Hepatocyte (in vitro differentiated cells): ENCODE results near the gene RORC. TPM values are rescaled to one million over a fixed set of nuclear protein-coding genes. Genes with fewer than 3 reads are reported as not detected.

Source experiments
- DNase-seq: peaks from one replicate; pipeline ENCODE4 v3.0.0-alpha.2; 2016; ENCODE audit warnings: low spot score
- H2AFZ ChIP-seq: fragments of 200-600 bp; sonication (generic); 2 replicates; pipeline ENCODE4 v1.6.0; 2016; ENCODE audit warnings: antibody characterized with exemption, mild to moderate bottlenecking
- H3K27ac ChIP-seq: fragments of 200-600 bp; sonication (generic); 2 replicates; pipeline ENCODE4 v1.5.1; 2016; ENCODE audit warnings: mild to moderate bottlenecking
- H3K27me3 ChIP-seq: fragments of 200-600 bp; sonication (generic); 2 replicates; pipeline ENCODE4 v1.6.1; 2016
- H3K36me3 ChIP-seq: fragments of 200-600 bp; sonication (generic); replicated peaks from 2 replicates; pipeline ENCODE4 v1.5.1; 2016; ENCODE audit warnings: low read depth; ENCODE audit not compliant: insufficient read depth
- H3K4me1 ChIP-seq: fragments of 200-600 bp; sonication (generic); 2 replicates; pipeline ENCODE4 v1.5.1; 2016; ENCODE audit warnings: mild to moderate bottlenecking, moderate library complexity; ENCODE audit not compliant: insufficient read depth
- H3K4me2 ChIP-seq: fragments of 200-600 bp; sonication (generic); 2 replicates; pipeline ENCODE4 v1.6.0; 2016
- H3K4me3 ChIP-seq: fragments of 200-600 bp; sonication (generic); 2 replicates; pipeline ENCODE4 v1.5.1; 2016; ENCODE audit warnings: mild to moderate bottlenecking
- H3K79me2 ChIP-seq: fragments of 200-600 bp; sonication (generic); 2 replicates; pipeline ENCODE4 v1.6.0; 2017; ENCODE audit warnings: mild to moderate bottlenecking
- H3K9me2 ChIP-seq: fragments of 200-600 bp; sonication (generic); replicated peaks from 2 replicates; pipeline ENCODE4 v1.6.0; 2017; ENCODE audit warnings: mild to moderate bottlenecking; ENCODE audit not compliant: insufficient read depth
- H3K9me3 ChIP-seq: fragments of 200-600 bp; sonication (generic); 2 replicates; pipeline ENCODE4 v1.5.1; 2016; ENCODE audit warnings: low read depth, mild to moderate bottlenecking
- H4K20me1 ChIP-seq: fragments of 200-600 bp; sonication (generic); 2 replicates; pipeline ENCODE4 v1.6.0; 2016; ENCODE audit warnings: mild to moderate bottlenecking; ENCODE audit not compliant: insufficient read depth, poor library complexity, severe bottlenecking
- EZH2 ChIP-seq: fragments of 200-600 bp; sonication (generic); IDR thresholded peaks from 2 replicates; pipeline ENCODE4 v1.6.1; 2016; ENCODE audit warnings: antibody characterized with exemption, mild to moderate bottlenecking, borderline replicate concordance
- EZH2phosphoT487 ChIP-seq: fragments of 200-600 bp; sonication (generic); IDR thresholded peaks from one replicate; pipeline ENCODE4 v1.6.1; 2018; ENCODE audit warnings: antibody characterized with exemption, mild to moderate bottlenecking, low read depth, moderate library complexity; ENCODE audit not compliant: unreplicated experiment, severe bottlenecking
- whole genome bisulfite sequencing: methylation state at CpG from one replicate; pipeline ENCODE4 v1.1.6; 2016; ENCODE audit warnings: low lambda C conversion rate; ENCODE audit errors: missing lambda C conversion rate; 5-methylcytosine and 5-hydroxymethylcytosine counted together
- polyA plus RNA-seq: library from polyadenylated mRNA; unstranded; fragments of >200 nt; fragmentation: Nextera tagmentation; extraction: Ambion mirVana; gene quantifications from 2 replicates; pipeline ENCODE4 v1.2.1, GENCODE V29; 2016
- small RNA-seq: library from RNA; depleted of rRNA; stranded (forward); fragments of <200 nt; gene quantifications from one replicate; pipeline ENCODE3, GENCODE V24; 2014
- total RNA-seq: library from RNA; depleted of rRNA; stranded (reverse); fragments of >200 nt; gene quantifications from 2 replicates; pipeline ENCODE4 v1.2.3, GENCODE V29; 2014
- TF ChIP-seq, protein P1 (sequence below): fragments of 200-600 bp; sonication (generic); IDR thresholded peaks from 2 replicates; pipeline ENCODE4 v1.5.1; 2016; ENCODE audit warnings: antibody characterized with exemption, mild to moderate bottlenecking; ENCODE audit not compliant: poor library complexity

RORC gene
- total and polyA plus RNA-seq, 2 experiments from 2014 or later, result 0.60 to 1.3 TPM

DNA sequence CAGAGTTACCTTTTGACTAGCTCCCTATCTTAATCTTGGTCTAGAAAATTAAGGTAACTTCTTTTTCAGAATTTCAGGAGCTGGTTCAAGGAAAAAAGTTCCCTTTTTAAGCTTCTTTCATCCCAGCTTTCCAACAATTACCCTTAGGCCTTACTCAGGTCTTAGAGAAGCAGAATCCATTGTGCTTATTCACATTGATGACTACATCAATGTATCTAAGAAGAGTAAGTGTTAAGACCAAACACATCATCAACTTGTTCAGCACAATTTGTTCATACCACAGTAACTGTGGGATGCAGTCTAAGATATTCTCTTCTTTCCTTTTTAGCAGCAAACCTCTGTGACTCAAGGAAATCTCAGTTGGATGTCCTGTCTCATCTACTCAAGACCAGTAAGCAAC lies 72.4 kb downstream of the RORC start:
- H3K27me3 ChIP-seq, result no peaks in the 10 kb centered on the region
- H3K9me2 ChIP-seq, result no peaks in the 10 kb centered on the region
- H3K36me3 ChIP-seq, result no peaks in the 10 kb centered on the region
- H3K79me2 ChIP-seq, result peaks cover 9% of the 10 kb centered on the region
- H3K4me1 ChIP-seq, result peaks cover 5% of the 10 kb centered on the region
- no peak overlapping the region for H3K27ac ChIP-seq
- no peak overlapping the region for H2AFZ ChIP-seq
- no peaks in the 10 kb centered on the region for H3K9me3 ChIP-seq
- H4K20me1 ChIP-seq, result no peaks in the 10 kb centered on the region
- no peak overlapping the region for H3K4me2 ChIP-seq
- H3K4me3 ChIP-seq, result no peak overlapping the region
- no peak for DNase-seq
- TF ChIP-seq EZH2phosphoT487, result no peak

DNA sequence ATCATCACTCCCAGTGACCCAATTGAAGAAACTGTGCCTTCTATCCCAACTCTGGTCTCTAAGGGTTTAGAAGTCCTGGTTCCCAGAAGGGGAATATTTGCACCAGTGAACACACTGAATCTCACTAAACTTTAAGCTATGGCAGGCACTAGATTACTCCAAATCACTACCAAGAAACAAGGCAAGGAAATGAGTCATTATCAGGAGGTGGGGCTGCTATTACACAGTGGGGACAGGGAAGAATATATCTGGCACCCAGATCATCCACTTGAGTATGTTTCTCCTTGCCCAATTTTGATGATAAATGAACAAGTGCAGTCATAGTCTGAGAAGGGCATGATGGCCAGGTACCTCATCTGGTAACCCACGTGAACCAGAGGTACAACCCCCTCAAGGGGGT lies 75.3 kb downstream of the RORC start:
- Histone ChIP-seq H2AFZ (no peak overlapping the region), H3K9me3 (no peaks in the 10 kb centered on the region), H3K27ac (no peak overlapping the region), H3K36me3 (no peaks in the 10 kb centered on the region), H3K4me2 (no peak overlapping the region), H3K4me1 (no peaks in the 10 kb centered on the region), H4K20me1 (no peaks in the 10 kb centered on the region), H3K4me3 (no peak overlapping the region), H3K27me3 (no peaks in the 10 kb centered on the region), H3K9me2 (no peaks in the 10 kb centered on the region), H3K79me2 (no peaks in the 10 kb centered on the region)
- DNase-seq, result no peak
- TF ChIP-seq EZH2 (no peak), EZH2phosphoT487 (no peak)
- TF ChIP-seq, protein P1, sequence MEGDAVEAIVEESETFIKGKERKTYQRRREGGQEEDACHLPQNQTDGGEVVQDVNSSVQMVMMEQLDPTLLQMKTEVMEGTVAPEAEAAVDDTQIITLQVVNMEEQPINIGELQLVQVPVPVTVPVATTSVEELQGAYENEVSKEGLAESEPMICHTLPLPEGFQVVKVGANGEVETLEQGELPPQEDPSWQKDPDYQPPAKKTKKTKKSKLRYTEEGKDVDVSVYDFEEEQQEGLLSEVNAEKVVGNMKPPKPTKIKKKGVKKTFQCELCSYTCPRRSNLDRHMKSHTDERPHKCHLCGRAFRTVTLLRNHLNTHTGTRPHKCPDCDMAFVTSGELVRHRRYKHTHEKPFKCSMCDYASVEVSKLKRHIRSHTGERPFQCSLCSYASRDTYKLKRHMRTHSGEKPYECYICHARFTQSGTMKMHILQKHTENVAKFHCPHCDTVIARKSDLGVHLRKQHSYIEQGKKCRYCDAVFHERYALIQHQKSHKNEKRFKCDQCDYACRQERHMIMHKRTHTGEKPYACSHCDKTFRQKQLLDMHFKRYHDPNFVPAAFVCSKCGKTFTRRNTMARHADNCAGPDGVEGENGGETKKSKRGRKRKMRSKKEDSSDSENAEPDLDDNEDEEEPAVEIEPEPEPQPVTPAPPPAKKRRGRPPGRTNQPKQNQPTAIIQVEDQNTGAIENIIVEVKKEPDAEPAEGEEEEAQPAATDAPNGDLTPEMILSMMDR, result no peak
- 38% methylated on average over 1 of the region's 1 CpG for WGBS

Small RNA genes lying within 50 kb of the gene (small RNA-seq; reads per million reads assigned to genes)
- gene RF00019, result not detected

Other genes with a start within 250 kb of the RORC start
- gene SNX27, start 219.8 kb downstream of the RORC start, total RNA-seq, result 35.1 and 38.7 TPM in 2 replicates
- 18.2 and 24.0 TPM in 2 replicates for gene SNX27, start 219.8 kb downstream of the RORC start, polyA plus RNA-seq
- gene CELF3, start 115.0 kb downstream of the RORC start, total RNA-seq, result 1.2 and 2.1 TPM in 2 replicates
- 0.85 and 1.1 TPM in 2 replicates for gene CELF3, start 115.0 kb downstream of the RORC start, polyA plus RNA-seq
- gene RIIAD1, start 110.3 kb downstream of the RORC start, total RNA-seq, result 7.9 TPM in 1 of 2 replicates, not detected in the other
- 2.3 TPM in 1 of 2 replicates, not detected in the other for gene RIIAD1, start 110.3 kb downstream of the RORC start, polyA plus RNA-seq
- gene MRPL9, start 68.3 kb downstream of the RORC start, total RNA-seq, result 50.3 and 68.8 TPM in 2 replicates
- gene MRPL9, start 68.3 kb downstream of the RORC start, polyA plus RNA-seq, result 72.5 and 88.0 TPM in 2 replicates
- 3.4 and 3.8 TPM in 2 replicates for gene TDRKH, start 41.3 kb downstream of the RORC start, total RNA-seq
- gene TDRKH, start 41.3 kb downstream of the RORC start, polyA plus RNA-seq, result 1.6 and 1.8 TPM in 2 replicates
- gene LINGO4, start 26.4 kb downstream of the RORC start, total RNA-seq, result not detected in 2 replicates
- not detected in 2 replicates for gene LINGO4, start 26.4 kb downstream of the RORC start, polyA plus RNA-seq
- gene C2CD4D, start 8.0 kb upstream of the RORC start, total RNA-seq, result 0.72 TPM in 1 of 2 replicates, not detected in the other
- gene C2CD4D, start 8.0 kb upstream of the RORC start, polyA plus RNA-seq, result 0.96 and 1.1 TPM in 2 replicates
- gene THEM5, start 21.9 kb upstream of the RORC start, total RNA-seq, result not detected in 2 replicates
- 0.21 and 0.32 TPM in 2 replicates for gene THEM5, start 21.9 kb upstream of the RORC start, polyA plus RNA-seq
- gene THEM4, start 77.7 kb upstream of the RORC start, total RNA-seq, result 18.6 and 24.8 TPM in 2 replicates
- gene THEM4, start 77.7 kb upstream of the RORC start, polyA plus RNA-seq, result 20.2 and 25.2 TPM in 2 replicates
- 408 and 485 TPM in 2 replicates for gene S100A10, start 162.1 kb upstream of the RORC start, total RNA-seq
- 3,367 and 3,493 TPM in 2 replicates for gene S100A10, start 162.1 kb upstream of the RORC start, polyA plus RNA-seq
- gene S100A11, start 205.2 kb upstream of the RORC start, total RNA-seq, result 258 and 295 TPM in 2 replicates
- gene S100A11, start 205.2 kb upstream of the RORC start, polyA plus RNA-seq, result 1,491 and 1,531 TPM in 2 replicates